ENCODE data around the gene TDRD9.

The TDRD9 gene

GRCh38 chr14:104037903-104038302, 109.6 kb downstream of the TDRD9 start:
- no peak for DNase-seq

- DNase-seq, result no peak
Observed at GRCh38 chr14:104039214-104039613, 111.0 kb downstream of the TDRD9 start.

- no peak for DNase-seq
Observed at GRCh38 chr14:104040539-104040938, 112.3 kb downstream of the TDRD9 start.

DNA sequence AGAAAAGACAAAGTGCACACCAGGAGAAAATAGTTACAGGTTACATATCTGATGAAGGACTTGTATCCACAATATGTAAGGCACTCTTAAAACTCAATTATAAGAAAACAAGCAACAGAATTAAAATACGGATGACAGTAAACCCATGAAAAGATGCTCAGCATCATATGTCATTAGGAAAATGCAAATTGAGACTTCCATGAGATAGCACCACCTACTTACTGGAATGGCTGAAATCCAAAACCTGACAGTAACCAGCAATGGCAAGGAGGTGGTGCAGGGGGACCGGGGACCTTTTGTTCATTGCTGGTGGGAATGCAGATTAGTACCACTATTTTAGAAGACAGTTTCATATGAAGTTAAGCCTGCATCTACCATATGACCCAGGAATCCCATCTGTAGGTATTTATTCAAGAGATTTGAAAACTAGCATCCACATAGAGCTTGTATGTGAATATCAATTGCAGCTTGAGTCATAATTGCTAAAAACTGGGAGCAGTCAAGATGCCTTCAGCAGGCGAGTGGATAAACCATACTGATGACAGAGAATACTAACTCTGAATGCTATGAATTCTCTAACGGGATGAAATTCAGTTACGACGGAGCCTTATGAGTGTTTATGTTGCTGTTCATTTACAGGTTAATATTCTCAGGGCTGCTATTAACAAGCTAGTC, 113.3 kb downstream of the TDRD9 start:
- no peak for DNase-seq

DNA sequence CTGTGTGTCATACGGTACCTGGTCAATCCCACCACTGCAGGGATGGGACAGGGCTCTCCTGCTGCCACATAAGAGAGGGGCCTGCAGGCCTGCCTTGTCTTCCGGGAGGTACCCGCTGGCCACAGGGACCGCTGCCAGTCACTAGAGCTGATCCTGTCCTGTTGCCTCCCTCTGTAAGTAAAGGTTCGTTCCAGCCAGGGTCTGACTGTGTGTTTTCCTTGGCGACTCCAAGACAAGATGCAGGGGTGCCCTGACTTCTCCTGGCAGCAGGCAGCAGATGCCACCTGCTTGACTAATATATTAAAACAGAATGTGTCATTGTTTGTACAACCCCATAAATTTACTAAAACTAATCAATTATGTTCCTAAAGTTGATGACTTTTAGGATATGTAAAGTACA, 115.8 kb downstream of the TDRD9 start:
- no peak for DNase-seq

GRCh38 chr14:104047761-104048160, 119.5 kb downstream of the TDRD9 start:
- DNase-seq, result no peak

- no peak for DNase-seq
Observed at GRCh38 chr14:104048758-104049507, 120.7 kb downstream of the TDRD9 start.

DNA sequence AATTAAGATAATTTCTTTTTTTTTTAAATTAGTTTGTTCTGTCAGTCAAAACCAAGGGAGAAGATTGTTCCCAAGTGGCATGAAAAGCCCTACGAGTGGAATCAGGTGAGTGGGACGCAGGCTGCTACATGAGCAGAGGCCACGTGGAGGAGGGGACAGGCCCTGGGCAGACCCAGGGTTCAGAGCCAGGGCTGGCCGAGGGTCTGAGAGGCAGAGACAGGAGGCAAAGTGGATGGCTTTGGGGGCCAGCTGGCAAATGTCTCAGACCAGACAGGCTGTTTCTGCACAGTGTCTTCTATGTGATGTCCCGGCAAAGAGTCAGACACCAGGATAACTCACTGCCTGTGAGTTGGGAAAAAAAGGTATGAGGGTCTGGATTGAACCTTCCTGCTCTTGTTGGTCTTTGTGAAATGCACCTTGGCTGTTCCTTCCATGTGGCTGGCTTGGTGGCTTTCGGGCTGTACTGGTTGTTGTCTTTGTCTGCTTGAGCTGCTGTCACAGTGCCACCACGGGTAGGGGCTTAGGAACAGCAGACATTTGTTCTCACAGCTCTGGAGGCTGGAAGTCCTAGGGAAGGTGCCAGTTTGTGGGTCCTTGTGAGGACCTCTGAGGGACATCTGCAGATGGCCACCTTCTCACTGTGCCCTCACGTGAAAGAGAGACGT, 121.5 kb downstream of the TDRD9 start:
- no peak for DNase-seq

DNA sequence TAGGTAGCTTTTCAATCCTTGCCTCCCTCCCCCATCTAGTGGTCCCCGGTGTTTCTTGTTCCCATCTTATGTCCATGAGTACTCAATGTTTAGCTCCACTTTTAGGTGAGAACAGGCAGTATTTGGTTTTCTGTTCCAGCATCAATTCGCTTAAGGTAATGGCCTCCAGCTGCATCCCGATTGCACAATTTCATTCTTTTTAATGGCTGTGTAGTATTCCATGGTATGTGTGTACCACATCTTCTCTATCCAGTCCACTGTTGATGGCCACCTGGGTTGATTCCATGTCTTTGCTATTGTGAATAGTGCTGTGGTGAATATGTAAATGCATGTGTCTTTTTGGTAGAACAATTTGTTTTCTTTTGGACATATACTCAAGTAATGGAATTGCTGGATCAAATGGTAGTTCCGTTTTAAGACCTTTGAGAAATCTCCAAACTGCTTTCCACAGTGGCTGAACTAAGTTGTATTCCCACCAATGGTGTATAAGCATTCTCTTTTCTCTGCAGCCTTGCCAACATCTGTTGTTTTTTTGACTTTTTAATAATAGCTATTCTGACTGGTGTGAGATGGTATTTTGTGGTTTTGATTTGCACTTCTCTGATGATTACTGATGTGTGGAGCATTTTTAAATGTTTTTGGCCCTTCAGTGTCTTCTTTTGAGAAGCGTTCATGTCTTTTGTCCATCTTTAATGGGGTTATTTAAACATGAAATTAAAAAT, 123.0 kb downstream of the TDRD9 start:
- no peak for DNase-seq

DNA sequence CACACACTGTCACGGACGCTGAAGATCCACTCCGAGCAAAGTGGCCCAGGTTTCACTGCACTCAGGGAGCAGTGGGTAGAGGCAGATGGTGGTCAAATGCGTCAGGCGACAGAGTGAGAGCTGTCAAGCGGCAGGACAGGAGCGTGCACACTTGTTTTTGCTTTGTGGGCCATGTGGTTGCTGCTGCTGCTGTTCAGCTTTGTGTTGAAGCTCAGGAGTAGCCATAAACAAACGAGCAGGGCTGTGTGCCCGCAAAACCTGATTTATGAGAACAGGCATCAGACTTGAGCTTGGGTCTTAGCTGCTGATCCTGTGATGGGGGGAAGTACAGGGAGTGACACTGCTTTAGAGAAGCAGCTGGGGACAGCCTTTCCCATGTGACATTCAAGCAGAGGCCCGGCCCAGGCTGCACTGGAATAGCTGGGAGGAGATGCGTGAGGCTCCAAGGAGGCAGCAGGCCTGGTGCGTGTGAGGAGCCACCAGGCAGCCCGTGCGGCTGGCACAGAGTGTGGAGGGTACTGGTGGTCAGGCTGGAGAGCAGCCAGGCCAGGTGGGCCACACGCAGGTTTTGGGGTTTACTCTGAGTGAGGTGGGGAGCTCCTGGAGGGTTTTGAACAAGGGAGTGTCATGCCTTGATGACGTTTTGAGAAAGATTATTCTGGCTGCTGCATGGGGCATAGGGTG, 126.1 kb downstream of the TDRD9 start:
- DNase-seq, result no peak

GRCh38 chr14:104062281-104062680, 134.0 kb downstream of the TDRD9 start:
- DNase-seq, result no peak

DNA sequence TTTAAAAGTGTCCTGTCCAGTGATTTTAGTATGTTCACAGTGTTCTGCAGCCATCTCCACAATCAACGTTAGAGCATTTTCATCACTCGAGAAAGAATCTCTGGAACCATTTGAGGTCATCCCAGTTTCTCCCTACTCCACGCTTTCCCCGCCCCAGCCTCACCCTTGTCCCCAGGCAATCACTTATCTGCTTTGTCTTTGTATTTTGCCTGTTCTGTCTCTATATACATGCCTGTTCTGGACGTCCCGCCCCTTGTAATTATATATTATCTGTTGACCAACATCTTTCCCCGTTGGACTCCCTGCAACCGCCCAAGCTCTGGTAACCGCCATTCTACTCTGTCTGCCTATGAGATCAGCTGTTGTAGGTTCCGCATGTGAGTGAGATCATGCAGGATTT, 135.7 kb downstream of the TDRD9 start:
- no peak for DNase-seq

DNA sequence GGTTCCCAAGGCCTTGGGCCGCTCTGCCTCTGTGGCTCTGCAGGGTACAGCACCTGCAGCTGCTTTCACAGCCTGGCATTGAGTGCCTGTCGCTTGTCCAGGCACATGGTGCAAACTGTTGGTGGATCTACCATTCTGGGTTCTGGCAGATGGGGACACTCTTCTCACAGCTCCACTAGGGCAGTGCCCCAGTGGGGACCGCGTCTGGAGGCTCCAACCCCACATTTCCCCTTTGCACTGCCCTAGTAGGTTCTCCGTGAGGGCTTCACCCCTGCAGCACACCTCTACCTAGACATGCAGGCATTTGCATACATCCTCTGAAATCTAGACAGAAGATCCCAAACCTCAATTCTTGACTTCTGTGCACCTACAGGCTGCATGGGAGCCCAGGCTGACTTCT, 138.0 kb downstream of the TDRD9 start:
- DNase-seq, result no peak

DNA sequence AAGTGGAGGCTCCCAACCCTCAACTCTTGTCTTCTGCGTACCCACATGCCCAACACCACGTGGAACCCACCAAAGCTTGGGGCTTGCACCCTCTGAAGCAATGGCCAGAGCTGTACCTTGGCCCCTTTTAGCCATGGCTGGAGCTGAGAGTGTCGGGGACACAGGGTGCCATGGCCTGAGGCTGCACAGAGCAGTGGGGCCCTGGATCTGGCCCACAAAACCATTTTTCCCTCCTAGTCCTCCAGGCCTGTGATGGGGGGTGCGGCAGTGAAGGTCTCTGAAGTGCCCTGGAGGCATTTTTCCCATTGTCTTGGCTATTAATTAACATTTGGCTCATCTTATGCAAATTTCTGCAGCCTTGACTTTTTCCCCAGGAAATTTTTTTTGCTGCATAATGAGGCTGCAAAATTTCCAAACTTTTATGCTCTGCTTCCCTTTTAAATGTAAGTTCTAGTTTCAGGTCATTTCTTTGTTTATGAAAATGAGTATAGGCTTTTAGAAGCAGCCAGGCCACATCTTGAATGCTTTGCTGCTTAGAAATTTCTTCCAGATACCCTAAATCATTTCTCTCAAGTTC, 138.6 kb downstream of the TDRD9 start:
- DNase-seq, result no peak

DNA sequence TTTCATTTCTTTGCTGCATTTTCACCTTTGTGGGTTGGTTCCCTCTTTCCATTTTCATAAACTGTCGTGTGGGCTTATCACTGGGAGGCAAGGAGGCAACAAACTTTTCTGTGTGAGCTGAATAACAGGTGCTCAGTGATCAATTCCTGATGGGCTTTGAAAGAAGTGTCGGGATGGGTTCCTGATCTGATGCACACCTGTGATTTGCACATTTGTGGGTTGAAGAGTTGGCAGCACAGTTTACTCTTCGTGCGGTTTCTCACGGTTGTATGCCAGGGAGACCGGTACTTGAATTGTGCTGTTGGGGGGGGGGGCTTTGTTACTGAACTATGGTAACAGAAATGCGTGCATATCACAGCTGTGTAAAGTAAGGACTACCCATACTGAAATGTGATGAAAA, 141.3 kb downstream of the TDRD9 start:
- no peak for DNase-seq

GRCh38 chr14:104072586-104072985, 144.3 kb downstream of the TDRD9 start:
- no peak for DNase-seq

- DNase-seq, result no peak
Observed at GRCh38 chr14:104073764-104074163, 145.5 kb downstream of the TDRD9 start.

DNA sequence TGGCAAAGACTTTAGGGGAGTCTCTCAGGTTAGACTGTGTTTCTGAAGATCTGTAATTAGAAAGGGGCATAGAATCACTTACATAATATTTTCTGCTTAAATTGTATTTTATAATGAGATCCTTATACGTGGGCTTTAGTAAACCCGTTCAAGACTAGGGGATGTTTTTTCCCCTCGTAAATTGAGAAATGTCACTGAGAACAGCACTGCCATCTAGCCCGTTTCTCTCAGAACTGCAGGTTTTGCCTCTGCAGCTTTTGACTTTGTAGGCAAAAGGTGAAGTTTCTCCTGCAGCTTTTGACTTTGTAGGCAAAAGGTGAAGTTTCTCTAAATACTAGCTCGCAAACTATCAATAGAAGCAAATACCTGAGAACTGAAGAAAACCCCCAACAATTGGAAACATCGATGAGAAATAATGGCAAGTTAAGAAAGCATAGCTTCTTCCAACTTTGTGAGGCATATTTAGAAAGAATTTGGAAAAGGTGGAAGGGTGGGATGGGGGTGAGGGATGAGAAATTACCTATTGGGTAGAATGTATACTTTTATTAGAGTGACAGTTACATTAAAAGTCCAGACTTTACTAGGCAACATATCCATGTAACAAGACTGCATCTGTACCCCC, 147.4 kb downstream of the TDRD9 start:
- no peak for DNase-seq

GRCh38 chr14:104076743-104077142, 148.5 kb downstream of the TDRD9 start:
- DNase-seq, result no peak

GRCh38 chr14:104078031-104078455, 149.8 kb downstream of the TDRD9 start:
- DNase-seq, result peak; percentile 79 to 82

- no peak for DNase-seq
Observed at GRCh38 chr14:104080376-104081260, 152.4 kb downstream of the TDRD9 start.

Data from activated CD4-positive, alpha-beta T cell treated with anti-CD3 and anti-CD28 coated beads, Interleukin-2, amount 50 U/mL, for 4 hours (primary cell).